HepG2 (cell line): ENCODE results near the gene ACSL1. TPM values are rescaled to one million over a fixed set of nuclear protein-coding genes. Genes with fewer than 3 reads are reported as not detected.

Experiments
- CEBPB ChIP-seq: IDR thresholded peaks from 2 replicates; pipeline ENCODE4 v1.6.1; 2011; ENCODE audit warnings: low read depth, low read length, improper control_type of control experiment, borderline replicate concordance
- IKZF1 ChIP-seq: fragments of 450-650 bp; IDR thresholded peaks from 2 replicates; pipeline ENCODE4 v1.7.1; 2016
- KDM4B ChIP-seq: sonication (generic); formaldehyde crosslinking; IDR thresholded peaks from 2 replicates; pipeline ENCODE4 v1.4.0; 2020; ENCODE audit warnings: missing genetic modification reagents
- KLF16 ChIP-seq, 2 experiments: sonication (generic) in 1 of 2; formaldehyde crosslinking in 1 of 2; IDR thresholded peaks; 2 replicates each; pipeline versions ENCODE4 v1.6.1 to v1.8.0; 2016 to 2023; ENCODE audit warnings: missing genetic modification reagents in 2 of 2, missing compliant biosample characterization in 1 of 2
- REPIN1 ChIP-seq: sonication (generic); formaldehyde crosslinking; IDR thresholded peaks from 2 replicates; pipeline ENCODE4 v1.8.0; 2022; ENCODE audit warnings: missing genetic modification reagents, low read depth, mild to moderate bottlenecking, borderline replicate concordance
- SAP130 ChIP-seq: IDR thresholded peaks from 2 replicates; pipeline ENCODE4 v1.6.1; 2016; ENCODE audit warnings: low read depth
- SOX6 ChIP-seq, 2 experiments: fragments of 450-650 bp in 1 of 2; sonication (generic) in 1 of 2; formaldehyde crosslinking in 1 of 2; IDR thresholded peaks; 2 replicates each; pipeline versions ENCODE4 v1.4.0 to v1.6.1; 2017 to 2020; ENCODE audit warnings: antibody characterized with exemption in 1 of 2, mild to moderate bottlenecking in 1 of 2, missing genetic modification reagents in 1 of 2
- ZBTB3 ChIP-seq: sonication (generic); formaldehyde crosslinking; IDR thresholded peaks from 2 replicates; pipeline ENCODE4 v1.4.0; 2020; ENCODE audit warnings: low read depth, mild to moderate bottlenecking, moderate library complexity, missing genetic modification reagents, borderline replicate concordance
- ZBTB7B ChIP-seq: sonication (generic); formaldehyde crosslinking; IDR thresholded peaks from 2 replicates; pipeline ENCODE4 v1.4.0; 2020; ENCODE audit warnings: missing genetic modification reagents
- ZKSCAN1 ChIP-seq: fragments of 150-350 bp; IDR thresholded peaks from 2 replicates; pipeline ENCODE4 v1.6.1; 2014; ENCODE audit warnings: low read length
- ZMYM3 ChIP-seq: sonication (generic); formaldehyde crosslinking; IDR thresholded peaks from 2 replicates; pipeline ENCODE4 v1.5.1; 2020; ENCODE audit warnings: mild to moderate bottlenecking, missing genetic modification reagents
- ZNF235 ChIP-seq: sonication (generic); formaldehyde crosslinking; IDR thresholded peaks from 2 replicates; pipeline ENCODE4 v1.8.1; 2023; ENCODE audit warnings: mild to moderate bottlenecking, missing genetic modification reagents, borderline replicate concordance
- ZNF383 ChIP-seq: sonication (generic); formaldehyde crosslinking; IDR thresholded peaks from 2 replicates; pipeline ENCODE4 v1.4.0; 2020; ENCODE audit warnings: missing genetic modification reagents, mild to moderate bottlenecking, borderline replicate concordance
- ZNF709 ChIP-seq: sonication (generic); formaldehyde crosslinking; IDR thresholded peaks from 2 replicates; pipeline ENCODE4 v1.5.0; 2020; ENCODE audit warnings: mild to moderate bottlenecking, missing genetic modification reagents
- polyA plus RNA-seq, 8 experiments: library from polyadenylated mRNA; depleted of rRNA in 3 of 8; stranded (reverse) in 7 of 8; unstranded in 1 of 8; fragments of >200 nt; fragmentation: Illumina TruSeq in 4 of 8; extraction: Trizol in 4 of 8; gene quantifications; 2 replicates each; pipeline versions ENCODE4 v1.2.1 to v1.2.3, GENCODE V29; 2011 to 2016; ENCODE audit warnings: low read depth in 4 of 8, missing spikeins in 1 of 8, mixed read lengths in 1 of 8; ENCODE audit not compliant: insufficient read depth in 1 of 8
- total RNA-seq, 5 experiments: library from RNA; depleted of rRNA; stranded (reverse); fragments of >200 nt; fragmentation: Illumina TruSeq; extraction: Trizol; gene quantifications; 2 replicates each; pipeline ENCODE4 v1.2.3, GENCODE V29; 2016; ENCODE audit warnings: low read depth in 1 of 5
- TF ChIP-seq, protein P1 (sequence below): sonication (generic); formaldehyde crosslinking; IDR thresholded peaks from 2 replicates; pipeline ENCODE4 v1.4.0; 2020; ENCODE audit warnings: missing genetic modification reagents, borderline replicate concordance
- TF ChIP-seq, protein P2 (sequence below): sonication (generic); formaldehyde crosslinking; IDR thresholded peaks from 2 replicates; pipeline ENCODE4 v1.9.0; 2021; ENCODE audit warnings: mild to moderate bottlenecking, missing genetic modification reagents
- TF ChIP-seq, protein P3 (sequence below): IDR thresholded peaks from 2 replicates; pipeline ENCODE4 v1.6.1; 2016; ENCODE audit warnings: low read depth
- TF ChIP-seq, protein P4 (sequence below): sonication (generic); formaldehyde crosslinking; IDR thresholded peaks from 2 replicates; pipeline ENCODE4 v1.8.0; 2022; ENCODE audit warnings: missing genetic modification reagents, mild to moderate bottlenecking, borderline replicate concordance

Gene ACSL1
- total and polyA plus RNA-seq, 2 of the 13 experiments (the other 11 are each of a cell fraction or from before 2014, with no cell fraction given): 10.0 to 29.8 TPM

DNA sequence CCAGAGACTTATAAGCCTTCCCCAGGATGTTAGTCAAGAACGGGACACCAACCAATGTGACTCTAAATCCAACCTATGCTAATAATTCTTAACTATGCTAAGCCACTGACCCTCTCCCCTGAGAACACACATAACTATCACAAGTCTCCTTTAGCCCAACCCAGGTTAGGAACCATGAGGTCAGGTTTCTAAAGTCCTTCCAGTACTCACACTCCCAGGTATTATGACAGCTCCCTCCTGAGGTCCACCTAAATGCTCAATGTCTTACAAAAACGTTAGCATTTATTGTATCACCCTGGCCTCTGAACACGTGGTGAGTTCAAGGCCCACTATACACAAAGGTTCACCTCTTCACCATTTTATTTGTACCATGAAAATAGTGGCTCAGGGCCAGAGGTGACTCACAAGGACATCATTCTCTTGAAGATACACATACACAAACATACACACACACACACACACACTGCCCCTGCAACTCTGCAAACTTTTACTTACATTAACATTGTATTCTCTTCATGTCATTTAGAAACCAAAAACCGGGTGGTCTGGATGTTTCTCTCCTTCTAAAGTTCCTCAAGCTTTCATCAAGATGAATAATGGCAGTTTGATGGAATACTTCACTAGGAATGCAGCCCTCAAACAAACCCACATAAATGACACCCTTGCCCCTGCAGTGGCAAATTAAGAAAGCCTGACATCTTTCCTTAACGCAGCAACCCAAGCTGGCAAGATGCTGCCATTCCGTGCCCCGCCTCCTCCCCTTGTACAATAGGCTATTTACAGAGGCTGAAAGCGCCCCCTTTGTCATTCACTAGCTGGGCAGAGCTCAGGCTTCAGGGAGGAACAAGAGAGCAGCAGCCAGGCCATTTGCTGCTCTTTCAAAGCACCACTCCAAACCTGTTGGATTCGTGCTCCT is 17.7 kb downstream of the ACSL1 start (continued):
- TF ChIP-seq, protein P1, sequence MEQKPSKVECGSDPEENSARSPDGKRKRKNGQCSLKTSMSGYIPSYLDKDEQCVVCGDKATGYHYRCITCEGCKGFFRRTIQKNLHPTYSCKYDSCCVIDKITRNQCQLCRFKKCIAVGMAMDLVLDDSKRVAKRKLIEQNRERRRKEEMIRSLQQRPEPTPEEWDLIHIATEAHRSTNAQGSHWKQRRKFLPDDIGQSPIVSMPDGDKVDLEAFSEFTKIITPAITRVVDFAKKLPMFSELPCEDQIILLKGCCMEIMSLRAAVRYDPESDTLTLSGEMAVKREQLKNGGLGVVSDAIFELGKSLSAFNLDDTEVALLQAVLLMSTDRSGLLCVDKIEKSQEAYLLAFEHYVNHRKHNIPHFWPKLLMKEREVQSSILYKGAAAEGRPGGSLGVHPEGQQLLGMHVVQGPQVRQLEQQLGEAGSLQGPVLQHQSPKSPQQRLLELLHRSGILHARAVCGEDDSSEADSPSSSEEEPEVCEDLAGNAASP (CRISPR knock-in tag): 0 out of 2 replicates have a peak, but pooled peaks have one; percentile 21
- 0 out of 2 replicates have a peak, but pooled peaks have one; percentile 25 for TF ChIP-seq CEBPB
- no peak for TF ChIP-seq ZKSCAN1
- no peak for TF ChIP-seq IKZF1
- TF ChIP-seq, protein P2, sequence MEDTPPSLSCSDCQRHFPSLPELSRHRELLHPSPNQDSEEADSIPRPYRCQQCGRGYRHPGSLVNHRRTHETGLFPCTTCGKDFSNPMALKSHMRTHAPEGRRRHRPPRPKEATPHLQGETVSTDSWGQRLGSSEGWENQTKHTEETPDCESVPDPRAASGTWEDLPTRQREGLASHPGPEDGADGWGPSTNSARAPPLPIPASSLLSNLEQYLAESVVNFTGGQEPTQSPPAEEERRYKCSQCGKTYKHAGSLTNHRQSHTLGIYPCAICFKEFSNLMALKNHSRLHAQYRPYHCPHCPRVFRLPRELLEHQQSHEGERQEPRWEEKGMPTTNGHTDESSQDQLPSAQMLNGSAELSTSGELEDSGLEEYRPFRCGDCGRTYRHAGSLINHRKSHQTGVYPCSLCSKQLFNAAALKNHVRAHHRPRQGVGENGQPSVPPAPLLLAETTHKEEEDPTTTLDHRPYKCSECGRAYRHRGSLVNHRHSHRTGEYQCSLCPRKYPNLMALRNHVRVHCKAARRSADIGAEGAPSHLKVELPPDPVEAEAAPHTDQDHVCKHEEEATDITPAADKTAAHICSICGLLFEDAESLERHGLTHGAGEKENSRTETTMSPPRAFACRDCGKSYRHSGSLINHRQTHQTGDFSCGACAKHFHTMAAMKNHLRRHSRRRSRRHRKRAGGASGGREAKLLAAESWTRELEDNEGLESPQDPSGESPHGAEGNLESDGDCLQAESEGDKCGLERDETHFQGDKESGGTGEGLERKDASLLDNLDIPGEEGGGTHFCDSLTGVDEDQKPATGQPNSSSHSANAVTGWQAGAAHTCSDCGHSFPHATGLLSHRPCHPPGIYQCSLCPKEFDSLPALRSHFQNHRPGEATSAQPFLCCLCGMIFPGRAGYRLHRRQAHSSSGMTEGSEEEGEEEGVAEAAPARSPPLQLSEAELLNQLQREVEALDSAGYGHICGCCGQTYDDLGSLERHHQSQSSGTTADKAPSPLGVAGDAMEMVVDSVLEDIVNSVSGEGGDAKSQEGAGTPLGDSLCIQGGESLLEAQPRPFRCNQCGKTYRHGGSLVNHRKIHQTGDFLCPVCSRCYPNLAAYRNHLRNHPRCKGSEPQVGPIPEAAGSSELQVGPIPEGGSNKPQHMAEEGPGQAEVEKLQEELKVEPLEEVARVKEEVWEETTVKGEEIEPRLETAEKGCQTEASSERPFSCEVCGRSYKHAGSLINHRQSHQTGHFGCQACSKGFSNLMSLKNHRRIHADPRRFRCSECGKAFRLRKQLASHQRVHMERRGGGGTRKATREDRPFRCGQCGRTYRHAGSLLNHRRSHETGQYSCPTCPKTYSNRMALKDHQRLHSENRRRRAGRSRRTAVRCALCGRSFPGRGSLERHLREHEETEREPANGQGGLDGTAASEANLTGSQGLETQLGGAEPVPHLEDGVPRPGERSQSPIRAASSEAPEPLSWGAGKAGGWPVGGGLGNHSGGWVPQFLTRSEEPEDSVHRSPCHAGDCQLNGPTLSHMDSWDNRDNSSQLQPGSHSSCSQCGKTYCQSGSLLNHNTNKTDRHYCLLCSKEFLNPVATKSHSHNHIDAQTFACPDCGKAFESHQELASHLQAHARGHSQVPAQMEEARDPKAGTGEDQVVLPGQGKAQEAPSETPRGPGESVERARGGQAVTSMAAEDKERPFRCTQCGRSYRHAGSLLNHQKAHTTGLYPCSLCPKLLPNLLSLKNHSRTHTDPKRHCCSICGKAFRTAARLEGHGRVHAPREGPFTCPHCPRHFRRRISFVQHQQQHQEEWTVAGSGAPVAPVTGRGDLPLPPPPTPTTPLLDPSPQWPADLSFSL (CRISPR knock-in tag): peak; percentile 97
- no peak for TF ChIP-seq ZBTB3 (CRISPR knock-in tag)
- peak; percentile 87 for TF ChIP-seq SAP130 (CRISPR knock-in tag)
- TF ChIP-seq REPIN1: peak; percentile 65
- no peak for TF ChIP-seq ZMYM3 (CRISPR knock-in tag)
- TF ChIP-seq KLF16 (CRISPR knock-in tag; IDR thresholded peaks at IDR 0.05): no peak
- peak; percentile 42; the same call in 1 of the 2 replicates for TF ChIP-seq ZBTB7B (CRISPR knock-in tag)
- no peak for TF ChIP-seq ZNF709 (CRISPR knock-in tag)
- no peak for TF ChIP-seq SOX6 (IDR thresholded peaks at IDR 0.05)
- TF ChIP-seq SOX6 (CRISPR knock-in tag; IDR thresholded peaks at IDR 0.05): peak; percentile 95
- TF ChIP-seq, protein P3, sequence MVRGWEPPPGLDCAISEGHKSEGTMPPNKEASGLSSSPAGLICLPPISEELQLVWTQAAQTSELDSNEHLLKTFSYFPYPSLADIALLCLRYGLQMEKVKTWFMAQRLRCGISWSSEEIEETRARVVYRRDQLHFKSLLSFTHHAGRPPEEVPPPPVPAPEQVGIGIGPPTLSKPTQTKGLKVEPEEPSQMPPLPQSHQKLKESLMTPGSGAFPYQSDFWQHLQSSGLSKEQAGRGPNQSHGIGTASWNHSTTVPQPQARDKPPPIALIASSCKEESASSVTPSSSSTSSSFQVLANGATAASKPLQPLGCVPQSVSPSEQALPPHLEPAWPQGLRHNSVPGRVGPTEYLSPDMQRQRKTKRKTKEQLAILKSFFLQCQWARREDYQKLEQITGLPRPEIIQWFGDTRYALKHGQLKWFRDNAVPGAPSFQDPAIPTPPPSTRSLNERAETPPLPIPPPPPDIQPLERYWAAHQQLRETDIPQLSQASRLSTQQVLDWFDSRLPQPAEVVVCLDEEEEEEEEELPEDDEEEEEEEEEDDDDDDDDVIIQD: peak; percentile 16; the same call in 1 of the 2 replicates
- no peak for TF ChIP-seq ZNF235
- no peak for TF ChIP-seq ZNF383 (CRISPR knock-in tag)
- no peak for TF ChIP-seq KDM4B (CRISPR knock-in tag)
- TF ChIP-seq, protein P4, sequence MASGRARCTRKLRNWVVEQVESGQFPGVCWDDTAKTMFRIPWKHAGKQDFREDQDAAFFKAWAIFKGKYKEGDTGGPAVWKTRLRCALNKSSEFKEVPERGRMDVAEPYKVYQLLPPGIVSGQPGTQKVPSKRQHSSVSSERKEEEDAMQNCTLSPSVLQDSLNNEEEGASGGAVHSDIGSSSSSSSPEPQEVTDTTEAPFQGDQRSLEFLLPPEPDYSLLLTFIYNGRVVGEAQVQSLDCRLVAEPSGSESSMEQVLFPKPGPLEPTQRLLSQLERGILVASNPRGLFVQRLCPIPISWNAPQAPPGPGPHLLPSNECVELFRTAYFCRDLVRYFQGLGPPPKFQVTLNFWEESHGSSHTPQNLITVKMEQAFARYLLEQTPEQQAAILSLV (CRISPR knock-in tag): no peak
